GM18511 (cell line): ENCODE results near the gene C11orf91.
"Not testable (repeated sequence)": the region's sequence is repeated elsewhere in the genome, so short reads cannot be mapped to it uniquely, and the experiment has no call there.

Experiments
- ATAC-seq: cut with Tn5 transposase; IDR thresholded peaks from one replicate; pipeline ENCODE4 v1.9.1; 2021; ENCODE audit warnings: mild to moderate bottlenecking, moderate library complexity; ENCODE audit not compliant: unreplicated experiment

Gene C11orf91

GRCh38 chr11:33698921-33699320 lies 1.7 kb downstream of the C11orf91 start:
- no peak for ATAC-seq

- ATAC-seq = no peak
Measured at GRCh38 chr11:33697997-33698396, 2.6 kb downstream of the C11orf91 start.

GRCh38 chr11:33696931-33697638 lies 3.5 kb downstream of the C11orf91 start:
- ATAC-seq = no peak

GRCh38 chr11:33696411-33696810 lies 4.2 kb downstream of the C11orf91 start:
- no peak for ATAC-seq

- ATAC-seq = no peak
Measured at GRCh38 chr11:33695051-33695566, 5.5 kb downstream of the C11orf91 start.

GRCh38 chr11:33694346-33695050 lies 6.1 kb downstream of the C11orf91 start:
- no peak for ATAC-seq

GRCh38 chr11:33692541-33692940 lies 8.1 kb downstream of the C11orf91 start:
- no peak for ATAC-seq

- no peak for ATAC-seq
Measured at GRCh38 chr11:33692013-33692504, 8.6 kb downstream of the C11orf91 start.

- ATAC-seq = no peak
Measured at GRCh38 chr11:33691066-33691864, 9.4 kb downstream of the C11orf91 start.

GRCh38 chr11:33690290-33691065 lies 10.1 kb downstream of the C11orf91 start:
- ATAC-seq = no peak

GRCh38 chr11:33689501-33689900 lies 11.1 kb downstream of the C11orf91 start:
- ATAC-seq = no peak

GRCh38 chr11:33689085-33689484 lies 11.5 kb downstream of the C11orf91 start:
- ATAC-seq = no peak

- ATAC-seq = no peak
Measured at GRCh38 chr11:33687733-33688479, 12.7 kb downstream of the C11orf91 start.

- no peak for ATAC-seq
Measured at GRCh38 chr11:33685082-33685481, 15.5 kb downstream of the C11orf91 start.

- ATAC-seq = no peak
Measured at GRCh38 chr11:33684003-33684706, 16.5 kb downstream of the C11orf91 start.

GRCh38 chr11:33682446-33682845 lies 18.2 kb downstream of the C11orf91 start:
- no peak for ATAC-seq

GRCh38 chr11:33682019-33682418 lies 18.6 kb downstream of the C11orf91 start:
- no peak for ATAC-seq

- ATAC-seq = not testable (repeated sequence)
Measured at GRCh38 chr11:33678616-33679015, 22.0 kb downstream of the C11orf91 start.
